AG04449 (cell line): Measurements from ENCODE around the gene CTDP1.
"Not testable (repeated sequence)": the region's sequence is repeated elsewhere in the genome, so short reads cannot be mapped to it uniquely, and the experiment has no call there.

ENCODE experiments used
- CTCF ChIA-PET: fragments of 350-600 bp; formaldehyde crosslinking; extraction: SDS; loops from one replicate; lab custom pipeline; 2021; ENCODE audit warnings: antibody characterized with exemption; lab: Yijun Ruan, JAX
- POLR2A ChIA-PET: fragments of 400-600, 350-600 bp; formaldehyde crosslinking; extraction: SDS; loops from one replicate; lab custom pipeline; 2020; ENCODE audit warnings: antibody characterized with exemption, inconsistent platforms; lab: Yijun Ruan, JAX
- DNase-seq: peaks from one replicate; pipeline ENCODE4 v3.0.0-alpha.2; 2010; ENCODE audit warnings: low read depth, low spot score
- H3K4me3 ChIP-seq: 2 replicates; pipeline ENCODE4 v1.5.1; 2011; ENCODE audit warnings: low read depth, mild to moderate bottlenecking, control low read depth, low read length
- CTCF ChIP-seq: IDR thresholded peaks from one replicate; pipeline ENCODE4 v1.5.1; 2011; ENCODE audit warnings: mild to moderate bottlenecking, moderate library complexity, low read length, control low read depth, inconsistent platforms; ENCODE audit not compliant: insufficient read depth; ENCODE audit errors: missing control alignments

The CTDP1 gene

GRCh38 chr18:79750980-79751571 is 71.5 kb downstream of the CTDP1 start:
- DNase-seq = no peak
- POLR2A ChIA-PET = no interaction called here
- no peak for TF ChIP-seq CTCF
- CTCF ChIA-PET = interaction anchor here (1.0 kb wide), 1 partner anchor 20 kb away, joined by 3 read pairs; no protein-coding TSS in a partner anchor
- no peak overlapping the region for H3K4me3 ChIP-seq

- CTCF ChIA-PET = interaction anchor here (1.0 kb wide), 1 partner anchor 21 kb away, joined by 3 read pairs; no protein-coding TSS in a partner anchor
- POLR2A ChIA-PET, DNase-seq, H3K4me3 ChIP-seq: not testable (repeated sequence)
Measured at GRCh38 chr18:79751918-79752578, 72.4 kb downstream of the CTDP1 start.

- H3K4me3 ChIP-seq, DNase-seq, POLR2A ChIA-PET, CTCF ChIA-PET: not testable (repeated sequence)
Measured at GRCh38 chr18:79752946-79753345, 73.3 kb downstream of the CTDP1 start.

- no peak for DNase-seq
- H3K4me3 ChIP-seq = no peak overlapping the region
- ChIA-PET CTCF (no interaction called here), POLR2A (no interaction called here)
- TF ChIP-seq CTCF = no peak
Measured at GRCh38 chr18:79753391-79753851, 73.8 kb downstream of the CTDP1 start.

- no peak for TF ChIP-seq CTCF
- POLR2A ChIA-PET = no interaction called here
- H3K4me3 ChIP-seq = no peak overlapping the region
- CTCF ChIA-PET = no interaction called here
- DNase-seq = no peak
Measured at GRCh38 chr18:79754022-79754761, 74.6 kb downstream of the CTDP1 start.

GRCh38 chr18:79754831-79755351 is 75.3 kb downstream of the CTDP1 start:
- POLR2A ChIA-PET = no interaction called here
- no peak overlapping the region for H3K4me3 ChIP-seq
- CTCF ChIA-PET = no interaction called here
- TF ChIP-seq CTCF = no peak
- DNase-seq = no peak
